ENCODE measurements around the gene NARS2.

Gene NARS2

DNA sequence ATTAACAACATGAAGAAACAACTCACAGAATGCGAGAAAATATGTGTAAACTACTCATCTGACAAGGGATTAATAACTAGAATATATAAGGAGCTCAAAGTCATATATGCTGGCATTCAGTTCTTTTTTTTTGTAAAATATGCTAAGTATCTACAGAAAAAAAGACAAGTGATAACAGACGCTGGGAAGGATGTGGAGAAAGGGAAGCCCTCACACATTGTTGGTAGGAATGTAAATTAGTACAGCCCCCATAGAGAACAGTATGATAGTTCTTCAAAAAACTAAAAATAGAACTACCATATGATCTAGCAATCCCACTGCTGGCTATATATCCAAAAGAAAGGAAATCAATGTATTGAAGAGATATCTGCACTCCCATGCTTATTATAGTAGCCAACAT lies 170.9 kb downstream of the NARS2 start:
- DNase-seq: no peak
- in situ Hi-C loops (cut with HindIII; ENCODE audit: low pct_ligation_motif_present, low pct_unique_long_range_greater_than_20kb, low sequenced_read_pairs): no loop called here

DNA sequence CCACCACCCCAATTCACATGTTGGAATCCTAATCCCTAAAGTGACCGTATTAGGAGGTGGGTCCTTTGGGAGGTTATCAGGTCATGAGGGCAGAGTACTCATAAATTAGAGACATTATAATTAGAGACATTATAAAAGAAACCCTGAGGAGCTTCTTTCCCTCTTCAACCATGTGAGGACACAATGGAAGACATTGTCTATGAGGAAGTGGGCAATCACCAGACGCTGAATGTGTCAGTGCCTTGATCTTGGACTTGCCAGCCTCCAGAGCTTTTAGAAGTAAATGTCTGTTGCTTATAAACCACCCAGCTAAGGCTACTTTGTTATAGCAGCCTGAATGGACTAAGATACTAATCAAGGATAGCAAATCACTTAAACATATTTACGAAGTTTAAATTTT lies 171.8 kb downstream of the NARS2 start:
- no peak for DNase-seq
- in situ Hi-C loops (cut with HindIII; ENCODE audit: low pct_ligation_motif_present, low pct_unique_long_range_greater_than_20kb, low sequenced_read_pairs): no loop called here

DNA sequence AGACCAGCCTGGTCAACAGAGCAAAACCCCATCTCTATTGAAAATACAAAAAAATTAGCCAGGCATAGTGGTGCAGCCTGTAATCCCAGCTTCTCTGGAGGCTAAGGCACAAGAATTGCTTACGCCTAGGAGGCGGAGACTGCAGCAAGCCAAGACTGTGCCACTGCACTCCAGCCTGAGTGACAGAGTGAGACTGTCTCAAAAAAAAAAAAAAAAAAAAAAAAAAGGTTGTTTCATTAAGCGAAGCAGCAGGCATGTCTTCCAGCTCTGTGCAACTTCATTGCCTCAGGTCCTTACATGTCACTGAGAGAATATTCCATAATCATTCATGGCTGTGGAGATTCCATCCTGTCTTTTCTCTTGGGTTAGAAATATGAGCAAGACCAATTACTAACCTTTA lies 174.0 kb downstream of the NARS2 start:
- in situ Hi-C loops (cut with HindIII; ENCODE audit: low pct_ligation_motif_present, low pct_unique_long_range_greater_than_20kb, low sequenced_read_pairs): no loop called here
- DNase-seq: no peak

DNA sequence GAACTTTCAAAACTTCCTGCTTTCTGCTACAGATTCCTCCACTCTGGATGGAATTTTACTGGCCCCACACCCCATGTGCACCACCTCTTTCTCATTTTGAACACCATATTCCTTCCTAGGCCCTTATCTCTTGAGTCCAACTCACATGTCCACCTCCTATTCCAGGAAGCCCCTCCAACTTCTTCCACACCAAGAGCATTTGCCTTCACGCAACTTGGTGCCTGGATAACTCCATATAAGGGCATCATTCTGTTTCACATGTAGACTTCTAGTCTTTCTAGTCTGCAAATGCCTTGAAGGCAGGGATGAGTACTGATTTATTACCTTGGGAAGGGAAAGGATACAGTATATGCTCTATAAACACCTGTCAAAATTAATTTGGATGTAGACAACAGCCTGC lies 174.5 kb downstream of the NARS2 start:
- DNase-seq: no peak
- in situ Hi-C loops (cut with HindIII; ENCODE audit: low pct_ligation_motif_present, low pct_unique_long_range_greater_than_20kb, low sequenced_read_pairs): no loop called here

DNA sequence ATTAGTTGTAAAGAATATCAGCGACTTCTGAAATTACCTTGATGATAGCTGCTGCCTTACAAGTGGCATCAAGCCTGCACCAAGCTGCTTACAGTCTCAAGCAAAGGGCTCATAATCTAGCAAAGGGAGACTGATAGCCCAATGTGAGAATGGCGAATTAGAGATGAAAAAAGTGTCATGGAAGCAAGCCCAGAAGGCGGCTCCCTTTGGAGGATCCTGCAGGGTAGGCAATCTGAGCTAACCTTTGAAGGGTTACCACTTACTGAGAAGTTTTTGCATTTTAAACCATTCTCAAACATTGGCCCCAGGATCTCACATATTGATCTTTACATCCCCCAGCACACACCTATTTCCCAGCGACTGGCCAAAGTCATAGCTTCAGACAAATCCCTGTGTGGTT lies 175.5 kb downstream of the NARS2 start:
- in situ Hi-C loops (cut with HindIII; ENCODE audit: low pct_ligation_motif_present, low pct_unique_long_range_greater_than_20kb, low sequenced_read_pairs): no loop called here
- DNase-seq: no peak

DNA sequence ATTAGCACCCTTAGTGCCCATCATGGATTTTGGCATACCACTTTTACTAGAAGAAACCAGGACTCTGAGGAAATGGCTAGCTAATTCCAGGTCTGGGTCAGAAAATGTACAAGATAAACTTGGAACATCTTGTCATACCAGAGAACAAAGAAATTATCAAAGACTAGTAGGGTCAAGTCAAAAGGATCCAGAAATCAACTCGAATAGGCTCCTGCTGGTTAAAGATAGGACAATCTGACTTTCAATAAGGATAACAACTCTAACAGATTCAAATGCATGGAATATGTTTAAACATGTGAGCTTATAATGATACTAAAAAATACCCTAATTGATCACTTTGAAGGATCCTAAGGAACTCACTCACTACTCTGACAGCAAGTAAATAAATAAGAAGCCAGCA lies 175.9 kb downstream of the NARS2 start:
- no peak for DNase-seq
- in situ Hi-C loops (cut with HindIII; ENCODE audit: low pct_ligation_motif_present, low pct_unique_long_range_greater_than_20kb, low sequenced_read_pairs): no loop called here

DNA sequence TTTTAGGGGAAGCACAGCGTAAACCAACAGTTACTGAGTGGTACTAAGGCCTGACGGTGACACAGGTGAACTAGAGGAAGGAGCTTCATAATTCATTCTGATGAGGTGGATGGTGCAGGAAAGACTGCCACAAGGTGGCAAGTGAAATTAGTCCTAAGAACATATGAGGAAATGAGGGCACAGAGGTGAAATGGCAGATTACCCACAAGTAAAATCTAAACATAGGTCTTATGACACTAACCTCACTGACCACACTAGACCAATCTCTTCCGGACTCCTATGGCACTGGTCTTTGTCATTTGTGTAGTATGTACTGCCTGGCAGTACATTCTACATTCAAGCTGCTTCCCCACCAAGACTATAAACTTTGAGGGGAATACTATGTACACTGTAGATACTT lies 177.3 kb downstream of the NARS2 start:
- in situ Hi-C loops (cut with HindIII; ENCODE audit: low pct_ligation_motif_present, low pct_unique_long_range_greater_than_20kb, low sequenced_read_pairs): no loop called here
- no peak for DNase-seq

DNA sequence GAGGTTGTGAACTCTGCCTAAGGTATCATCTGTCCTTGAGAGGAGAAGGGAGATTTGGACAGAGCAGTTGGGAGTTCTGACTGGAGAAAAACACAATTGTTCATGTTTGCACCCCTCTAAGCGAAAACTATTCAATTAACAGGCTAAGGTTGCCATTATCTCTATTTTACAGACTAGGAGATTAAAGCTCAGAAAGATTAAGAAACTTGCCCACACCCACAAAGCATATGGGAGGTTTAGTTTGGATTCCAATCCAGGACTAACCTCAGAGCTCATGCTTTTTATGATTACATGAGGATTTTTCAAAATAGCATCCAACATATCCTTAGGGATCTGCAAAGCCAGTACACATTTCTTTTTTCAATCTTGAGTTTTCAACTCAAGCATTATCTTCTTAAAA lies 179.1 kb downstream of the NARS2 start:
- in situ Hi-C loops (cut with HindIII; ENCODE audit: low pct_ligation_motif_present, low pct_unique_long_range_greater_than_20kb, low sequenced_read_pairs): no loop called here

DNA sequence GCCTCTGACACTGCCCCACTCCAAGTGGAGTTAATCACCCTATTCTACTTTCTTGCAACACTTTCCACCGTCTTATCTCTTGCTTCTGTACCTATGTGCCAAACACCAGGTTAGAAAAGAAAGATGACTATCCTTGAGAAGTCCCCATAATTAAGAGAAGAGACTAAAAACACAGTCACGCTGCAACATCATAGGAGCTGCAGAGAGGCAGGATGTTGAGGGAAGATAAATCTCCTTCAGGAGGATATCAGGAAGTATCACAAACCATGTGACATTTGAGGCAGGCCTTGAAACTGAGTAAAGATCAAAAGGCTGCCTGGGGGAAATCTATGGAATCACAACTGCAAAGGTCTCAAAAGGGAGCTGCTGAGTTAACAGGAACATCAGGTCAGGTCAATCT lies 181.8 kb downstream of the NARS2 start:
- DNase-seq: no peak
- in situ Hi-C loops (cut with HindIII; ENCODE audit: low pct_ligation_motif_present, low pct_unique_long_range_greater_than_20kb, low sequenced_read_pairs): no loop called here

More for the DNA sequence above, 179.1 kb downstream of the NARS2 start:
- no peak for DNase-seq

DNA sequence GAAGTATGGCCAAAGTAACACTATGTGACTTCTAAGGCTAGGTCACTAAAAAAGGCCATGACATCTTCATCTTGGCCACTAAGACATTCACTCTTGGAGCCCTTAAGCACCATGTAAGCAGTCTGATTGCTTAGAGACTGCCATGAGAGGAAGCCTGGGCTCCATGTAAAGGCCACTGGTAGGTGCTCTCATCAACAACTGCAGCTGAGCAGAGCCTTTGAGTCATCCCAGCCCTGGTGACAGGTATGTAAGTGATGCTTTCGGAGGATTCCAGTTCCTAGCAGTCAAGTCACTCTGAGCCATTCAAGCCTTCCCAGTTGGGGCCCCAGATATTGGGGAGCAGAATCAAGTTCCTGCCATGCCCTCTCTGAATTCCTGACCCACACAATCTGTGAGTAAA lies 183.2 kb downstream of the NARS2 start:
- in situ Hi-C loops (cut with HindIII; ENCODE audit: low pct_ligation_motif_present, low pct_unique_long_range_greater_than_20kb, low sequenced_read_pairs): no loop called here

DNA sequence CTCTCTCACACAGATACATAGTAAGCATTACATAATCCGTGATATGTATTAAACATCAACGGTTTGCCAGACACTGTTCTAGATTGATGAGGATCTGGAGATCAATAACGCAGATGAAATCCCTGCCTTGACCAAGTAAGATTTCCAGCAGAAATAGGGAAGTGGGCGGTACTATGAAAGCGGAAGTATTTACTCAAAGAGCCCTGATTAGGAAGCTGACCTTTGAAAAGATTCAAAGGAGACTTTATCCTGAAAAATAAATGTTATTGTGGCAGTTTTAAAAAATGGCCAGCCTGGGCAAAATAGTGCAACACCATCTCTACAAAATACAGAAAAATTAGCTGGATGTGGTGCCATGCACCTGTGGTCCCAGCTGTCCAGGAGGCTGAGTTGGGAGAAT lies 183.9 kb downstream of the NARS2 start:
- in situ Hi-C loops (cut with HindIII; ENCODE audit: low pct_ligation_motif_present, low pct_unique_long_range_greater_than_20kb, low sequenced_read_pairs): no loop called here
- DNase-seq: no peak

More for the DNA sequence above, 183.2 kb downstream of the NARS2 start:
- no peak for DNase-seq

DNA sequence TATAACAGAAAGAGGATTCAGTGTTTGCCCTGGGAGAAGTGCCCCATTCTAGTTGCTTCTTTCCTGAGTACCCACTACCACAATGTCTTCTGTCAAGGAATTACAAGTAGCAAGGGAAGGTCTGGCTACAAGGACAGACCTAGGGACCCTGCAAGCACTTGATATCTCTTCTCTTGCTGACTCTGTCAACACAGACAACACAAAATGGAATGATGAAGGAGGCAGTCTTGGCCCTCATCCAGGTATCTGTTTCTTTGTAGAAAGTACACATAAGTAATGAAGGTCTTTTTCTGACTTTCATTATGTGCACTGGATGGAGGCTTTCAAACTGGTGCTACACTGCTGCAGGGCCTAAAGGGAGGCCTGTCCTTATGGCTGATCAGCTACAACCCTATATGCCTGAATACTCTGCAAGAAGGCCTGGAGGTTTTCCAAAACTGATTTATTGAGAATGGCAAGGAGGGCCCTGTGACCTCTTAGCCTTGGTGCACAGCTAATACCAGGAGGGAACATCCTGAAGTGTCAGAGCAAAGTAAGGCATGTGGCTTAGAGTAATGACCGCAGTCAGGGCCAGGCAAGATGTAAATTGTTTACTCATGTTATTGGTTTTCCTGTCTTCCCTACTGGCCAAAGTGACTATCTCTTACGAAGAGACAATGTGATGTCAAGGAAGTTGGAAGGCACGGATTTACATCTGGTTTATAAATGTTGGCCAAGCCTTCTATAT lies 188.3 kb downstream of the NARS2 start:
- DNase-seq: no peak
- in situ Hi-C loops (cut with HindIII; ENCODE audit: low pct_ligation_motif_present, low pct_unique_long_range_greater_than_20kb, low sequenced_read_pairs): no loop called here
